SU-DHL-6 (cell line): ENCODE data around the gene PPDPF.

Experiments
- H2AFZ ChIP-seq: fragments of 200-600 bp; sonication (generic); 2 replicates; pipeline ENCODE4 v1.6.1; 2014; ENCODE audit warnings: low read depth, mild to moderate bottlenecking, moderate library complexity, mixed read lengths, antibody characterized with exemption, low read length; ENCODE audit not compliant: severe bottlenecking
- H3F3A ChIP-seq: fragments of 200-600 bp; shearing (Covaris generic); 2 replicates; pipeline ENCODE4 v1.6.0; 2016; ENCODE audit warnings: antibody characterized with exemption, mild to moderate bottlenecking; ENCODE audit not compliant: insufficient read depth
- H3K27ac ChIP-seq: fragments of 200-600 bp; sonication (generic); 2 replicates; pipeline ENCODE4 v1.5.1; 2016; ENCODE audit warnings: low read depth, mild to moderate bottlenecking, low read length, moderate library complexity, mixed read lengths
- H3K27me3 ChIP-seq: fragments of 200-600 bp; sonication (generic), shearing (Covaris generic); 2 replicates; pipeline ENCODE4 v1.6.0; 2014; ENCODE audit warnings: mild to moderate bottlenecking, low read length
- H3K36me3 ChIP-seq: fragments of 200-600 bp; sonication (generic); 2 replicates; pipeline ENCODE4 v1.6.1; 2014; ENCODE audit warnings: mild to moderate bottlenecking, low read length, mixed read lengths
- H3K4me2 ChIP-seq: fragments of 300-600, 200-600 bp; shearing (Covaris generic), sonication (generic); 2 replicates; pipeline ENCODE4 v1.6.0; 2014; ENCODE audit warnings: low read length, low read depth, mild to moderate bottlenecking; ENCODE audit not compliant: poor library complexity, severe bottlenecking
- H3K4me3 ChIP-seq: fragments of 200-600 bp; sonication (generic); 2 replicates; pipeline ENCODE4 v1.5.1; 2014; ENCODE audit warnings: antibody characterized with exemption, low read length, mild to moderate bottlenecking, mixed read lengths; ENCODE audit not compliant: insufficient read depth, poor library complexity, severe bottlenecking
- H3K79me2 ChIP-seq: fragments of 200-600 bp; sonication (generic); 2 replicates; pipeline ENCODE4 v1.6.1; 2014; ENCODE audit warnings: mild to moderate bottlenecking, low read length, moderate library complexity; ENCODE audit not compliant: insufficient read depth
- H3K9ac ChIP-seq: fragments of 200-600 bp; sonication (generic); 2 replicates; pipeline ENCODE4 v1.7.0; 2014; ENCODE audit warnings: mild to moderate bottlenecking, low read length
- H3K9me2 ChIP-seq: fragments of 200-600 bp; sonication (generic); replicated peaks from 2 replicates; pipeline ENCODE4 v1.6.1; 2014; ENCODE audit warnings: low read length; ENCODE audit not compliant: insufficient read depth
- H3K9me3 ChIP-seq: fragments of 200-600 bp; sonication (generic); 2 replicates; pipeline ENCODE4 v1.6.1; 2014; ENCODE audit warnings: low read length, mixed read lengths; ENCODE audit not compliant: insufficient read depth
- H4K20me1 ChIP-seq: fragments of 200-600 bp; sonication (generic); 2 replicates; pipeline ENCODE4 v1.6.1; 2014; ENCODE audit warnings: low read depth, mild to moderate bottlenecking, antibody characterized with exemption, low read length, moderate library complexity, mixed read lengths
- CTCF ChIP-seq: fragments of 200-600 bp; sonication (generic); IDR thresholded peaks from one replicate; pipeline ENCODE4 v1.5.1; 2017; ENCODE audit warnings: antibody characterized with exemption, mild to moderate bottlenecking, low read length, moderate library complexity; ENCODE audit not compliant: insufficient read depth, poor library complexity, severe bottlenecking
- EZH2phosphoT487 ChIP-seq: fragments of 200-600 bp; sonication (generic), shearing (Covaris generic); conservative IDR thresholded peaks from 2 replicates; pipeline ENCODE4 v1.6.1; 2018; ENCODE audit warnings: mild to moderate bottlenecking, antibody characterized with exemption, low read length, moderate library complexity, mixed read lengths

PPDPF gene

GRCh38 chr20:63497138-63497945 is 23.2 kb upstream of the PPDPF start:
- no peaks in the 10 kb centered on the region for H3K9me3 ChIP-seq
- TF ChIP-seq EZH2phosphoT487 (no peak), CTCF (no peak)
- H3K27ac ChIP-seq = no peak overlapping the region
- H2AFZ ChIP-seq = no peak overlapping the region
- no peaks in the 10 kb centered on the region for H3K9me2 ChIP-seq
- no peaks in the 10 kb centered on the region for H4K20me1 ChIP-seq
- no peaks in the 10 kb centered on the region for H3F3A ChIP-seq
- no peak overlapping the region for H3K9ac ChIP-seq
- no peak overlapping the region for H3K4me2 ChIP-seq
- no peaks in the 10 kb centered on the region for H3K27me3 ChIP-seq
- H3K4me3 ChIP-seq = no peak overlapping the region
- no peaks in the 10 kb centered on the region for H3K79me2 ChIP-seq
- no peaks in the 10 kb centered on the region for H3K36me3 ChIP-seq

- no peaks in the 10 kb centered on the region for H4K20me1 ChIP-seq
- TF ChIP-seq CTCF = no peak
- no peak for TF ChIP-seq EZH2phosphoT487
Observed at GRCh38 chr20:63497946-63498935, 22.3 kb upstream of the PPDPF start.

GRCh38 chr20:63498960-63499337 is 21.6 kb upstream of the PPDPF start, which contains the start of gene EEF1A2:
EEF1A2 (minus strand) TSS chr20:63499083; CDS start chr20:63497763, 1,320 bp downstream.
- Histone ChIP-seq H3K4me3 (no peak within 1 kb of the TSS), H3K9me3 (no peaks in the 10 kb centered on the region), H3K9ac (no peak within 1 kb of the TSS), H2AFZ (no peak within 1 kb of the TSS), H3F3A (no peaks in the 10 kb centered on the region), H3K79me2 (no peaks in the 10 kb centered on the region), H3K36me3 (no peaks in the 10 kb centered on the region), H3K27ac (no peak within 1 kb of the TSS), H3K27me3 (no peaks in the 10 kb centered on the region), H4K20me1 (no peaks in the 10 kb centered on the region), H3K4me2 (no peak within 1 kb of the TSS), H3K9me2 (no peaks in the 10 kb centered on the region)
- TF ChIP-seq EZH2phosphoT487 (no peak), CTCF (no peak)

More at GRCh38 chr20:63497946-63498935, 22.3 kb upstream of the PPDPF start:
- H3K9ac ChIP-seq = no peak overlapping the region
- no peaks in the 10 kb centered on the region for H3K9me2 ChIP-seq
- H3K36me3 ChIP-seq = no peaks in the 10 kb centered on the region
- no peak overlapping the region for H3K4me2 ChIP-seq
- no peak overlapping the region for H3K4me3 ChIP-seq
- no peaks in the 10 kb centered on the region for H3K9me3 ChIP-seq
- H3K27ac ChIP-seq = no peak overlapping the region
- H3K79me2 ChIP-seq = no peaks in the 10 kb centered on the region
- H3F3A ChIP-seq = no peaks in the 10 kb centered on the region
- no peak overlapping the region for H2AFZ ChIP-seq
- H3K27me3 ChIP-seq = no peaks in the 10 kb centered on the region
